Measurements from ENCODE around the gene JMJD4. TPM values are rescaled to one million over a fixed set of nuclear protein-coding genes. Genes with fewer than 3 reads are reported as not detected.

Gene JMJD4
- 38.3 and 42.3 TPM in 2 replicates for total RNA-seq
- polyA plus RNA-seq, result 30.1 and 33.6 TPM in 2 replicates

DNA sequence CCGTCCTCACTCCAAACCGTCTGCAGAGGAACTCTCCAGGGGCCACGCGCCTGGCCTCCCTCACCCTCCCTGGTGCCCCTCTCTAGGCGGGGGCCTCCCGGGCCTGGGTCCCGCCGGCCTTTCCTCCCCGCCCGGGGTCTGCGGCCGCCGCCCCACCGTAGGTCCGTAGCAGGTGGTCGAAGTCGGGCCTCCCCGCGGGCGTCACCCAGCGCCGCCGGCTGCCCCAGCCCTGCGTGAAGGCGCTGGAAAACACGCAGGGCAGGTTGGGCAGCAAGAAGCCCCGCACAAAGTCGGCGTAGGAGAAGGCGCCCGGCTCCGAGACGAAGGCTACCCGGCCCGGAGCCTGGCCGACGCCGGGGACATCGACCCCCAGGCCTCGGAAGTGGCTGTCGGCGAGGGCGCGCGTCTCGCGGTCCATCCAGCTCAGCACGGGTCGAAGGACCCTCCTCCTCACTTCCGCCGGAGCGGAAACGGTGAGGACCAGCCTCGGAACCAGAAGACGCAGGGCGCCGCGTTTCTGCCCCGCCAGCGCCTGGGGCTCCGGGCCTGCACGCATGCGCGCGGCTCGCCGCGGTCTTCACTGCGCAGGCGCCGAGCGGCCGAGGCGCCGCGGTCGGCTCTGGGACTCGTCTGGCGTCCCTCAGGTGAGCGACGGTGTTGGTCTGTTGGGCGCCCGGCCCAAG, at the start of gene JMJD4, which contains the start of gene SNAP47:
Gene JMJD4, minus strand, starts transcription at position 447 of the 683 bp plus-strand sequence. Its CDS starts 29 bp downstream, at position 418.
Gene SNAP47, plus strand, starts transcription at position 580 of the 683 bp plus-strand sequence. CDS start 12,302 bp downstream, outside the sequence.
- Histone ChIP-seq H3K9me3 (ENCODE audit: low read depth) (no peaks in the 10 kb centered on the region), H3K27ac (peak within 1 kb of the TSS; percentile 84), H3K27me3 (no peaks in the 10 kb centered on the region), H3K4me1 (ENCODE audit: low read depth) (peaks cover 7% of the 10 kb centered on the region), H3K4me3 (peak within 1 kb of the TSS; percentile 64), H3K36me3 (peaks cover 13% of the 10 kb centered on the region)
- no peak for TF ChIP-seq CTCF (IDR thresholded peaks at IDR 0.05; ENCODE audit: low read depth, low read length)
- DNase-seq (ENCODE audit: low read depth in 1 of 2, low spot score in 1 of 2), result peak; percentile 93 to 95

GRCh38 chr1:227782226-227782625, 47.1 kb upstream of the JMJD4 start:
- DNase-seq (ENCODE audit: low read depth in 1 of 2, low spot score in 1 of 2), result no peak
- Histone ChIP-seq H3K9me3 (ENCODE audit: low read depth) (no peaks in the 10 kb centered on the region), H3K4me1 (ENCODE audit: low read depth) (no peaks in the 10 kb centered on the region), H3K4me3 (no peak overlapping the region), H3K27ac (no peak overlapping the region), H3K27me3 (peaks cover 17% of the 10 kb centered on the region), H3K36me3 (no peaks in the 10 kb centered on the region)
- no peak for TF ChIP-seq CTCF (IDR thresholded peaks at IDR 0.05; ENCODE audit: low read depth, low read length)

DNA sequence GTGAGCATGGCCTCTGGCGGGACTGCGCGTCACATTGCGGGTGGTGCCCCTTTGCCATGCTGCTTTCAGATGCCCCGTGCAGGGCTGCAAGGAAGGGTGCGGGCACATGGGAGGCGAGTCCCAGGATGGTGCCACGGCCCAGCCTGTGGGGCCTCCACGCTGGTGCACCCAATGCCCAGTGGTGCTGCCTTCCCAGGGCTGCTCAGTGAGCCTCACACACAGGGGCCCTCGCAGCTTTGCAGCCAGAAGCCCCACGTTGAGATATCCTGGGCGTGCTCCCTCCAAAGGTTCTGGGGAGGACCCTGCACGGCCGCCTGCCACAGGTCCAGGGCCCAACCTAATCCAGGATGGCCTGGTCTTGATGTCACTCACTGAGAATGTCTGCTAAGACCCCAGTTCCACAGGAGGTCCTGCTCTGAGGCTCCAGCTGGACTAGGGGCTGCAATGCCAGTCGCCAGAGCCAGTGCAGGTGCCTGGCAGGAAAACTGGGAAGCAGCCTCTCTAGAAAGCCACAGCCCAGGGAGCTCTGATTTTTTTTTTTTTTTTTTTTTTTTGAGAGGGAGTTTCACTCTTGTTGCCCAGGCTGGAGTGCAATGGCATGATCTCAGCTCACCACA, 46.3 kb upstream of the JMJD4 start:
- DNase-seq (ENCODE audit: low read depth in 1 of 2, low spot score in 1 of 2), result no peak
- no peaks in the 10 kb centered on the region for H3K9me3 ChIP-seq (ENCODE audit: low read depth)
- TF ChIP-seq CTCF (IDR thresholded peaks at IDR 0.05; ENCODE audit: low read depth, low read length), result no peak
- H3K27me3 ChIP-seq, result peaks cover 9% of the 10 kb centered on the region
- H3K4me3 ChIP-seq, result no peak overlapping the region
- H3K4me1 ChIP-seq (ENCODE audit: low read depth), result no peaks in the 10 kb centered on the region
- no peak overlapping the region for H3K27ac ChIP-seq
- no peaks in the 10 kb centered on the region for H3K36me3 ChIP-seq

GRCh38 chr1:227780101-227781044, 45.3 kb upstream of the JMJD4 start:
- TF ChIP-seq CTCF (IDR thresholded peaks at IDR 0.05; ENCODE audit: low read depth, low read length), result no peak
- DNase-seq (ENCODE audit: low read depth in 1 of 2, low spot score in 1 of 2), result no peak
- Histone ChIP-seq H3K9me3 (ENCODE audit: low read depth) (no peaks in the 10 kb centered on the region), H3K4me3 (no peak overlapping the region), H3K36me3 (no peaks in the 10 kb centered on the region), H3K27ac (no peak overlapping the region), H3K4me1 (ENCODE audit: low read depth) (no peaks in the 10 kb centered on the region), H3K27me3 (no peaks in the 10 kb centered on the region)

DNA sequence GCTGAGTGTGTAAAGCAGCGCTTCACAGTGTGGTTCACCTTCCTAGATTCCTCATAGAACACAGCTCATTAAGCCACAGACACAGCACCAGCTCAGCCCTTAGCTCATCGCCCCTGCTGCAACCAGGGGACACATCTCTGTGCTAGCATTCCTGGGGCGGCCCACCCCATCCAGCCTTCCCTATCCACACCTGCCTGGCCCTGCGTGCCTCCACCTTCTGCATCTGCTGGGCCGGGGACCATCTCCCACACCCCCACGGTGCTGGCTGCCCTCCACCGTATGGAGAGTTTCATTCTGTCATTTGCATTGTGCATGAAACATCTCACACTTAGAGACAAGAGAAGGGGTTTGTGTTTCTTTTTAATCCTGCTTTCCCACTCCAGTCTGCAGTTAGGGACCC, 44.6 kb upstream of the JMJD4 start:
- no peak for DNase-seq (ENCODE audit: low read depth in 1 of 2, low spot score in 1 of 2)

More for the DNA sequence above, 44.6 kb upstream of the JMJD4 start:
- Histone ChIP-seq H3K4me3 (no peak overlapping the region), H3K4me1 (ENCODE audit: low read depth) (no peaks in the 10 kb centered on the region), H3K9me3 (ENCODE audit: low read depth) (no peaks in the 10 kb centered on the region), H3K27me3 (no peaks in the 10 kb centered on the region), H3K36me3 (no peaks in the 10 kb centered on the region), H3K27ac (no peak overlapping the region)
- TF ChIP-seq CTCF (IDR thresholded peaks at IDR 0.05; ENCODE audit: low read depth, low read length), result no peak
